WTC11 (cell line): ENCODE measurements around the gene PDE6G. TPM values are rescaled to one million over a fixed set of nuclear protein-coding genes. Genes with fewer than 3 reads are reported as not detected.
A peak's percentile ranks its signal among the peaks of the same experiment; 100 is the strongest.

Source experiments
- ATAC-seq: fragments of 200-7000 bp; cut with Tn5 transposase; 2 replicates; pipeline ENCODE4 v1.10.0; 2021; ENCODE audit warnings: mild to moderate bottlenecking, moderate library complexity
- CTCF ChIA-PET: fragments of 300-600 bp; sonication (Branson Sonifier 250); formaldehyde crosslinking; loops from one replicate; lab custom pipeline; 2021; ENCODE audit warnings: antibody characterized with exemption; lab: Charles Lee
- POLR2A ChIA-PET: fragments of 350-600 bp; sonication (Branson Sonifier 250); formaldehyde crosslinking; loops from one replicate; lab custom pipeline; 2021; ENCODE audit warnings: antibody characterized with exemption; lab: Charles Lee
- DNase-seq: peaks from one replicate; pipeline ENCODE4 v3.0.0; 2021; ENCODE audit warnings: low spot score
- H3K27ac Mint-ChIP-seq: 2 replicates; pipeline ENCODE4 v1.8.0; 2021; ENCODE audit warnings: mixed read lengths
- H3K27me3 Mint-ChIP-seq: 2 replicates; pipeline ENCODE4 v1.8.0; 2021; ENCODE audit warnings: low read depth, mild to moderate bottlenecking, moderate library complexity, mixed read lengths
- H3K36me3 Mint-ChIP-seq: 2 replicates; pipeline ENCODE4 v1.8.0; 2021; ENCODE audit warnings: mixed read lengths
- H3K4me1 Mint-ChIP-seq: 2 replicates; pipeline ENCODE4 v1.8.0; 2022; ENCODE audit warnings: mixed read lengths
- H3K4me3 Mint-ChIP-seq: 2 replicates; pipeline ENCODE4 v1.8.0; 2021; ENCODE audit warnings: mild to moderate bottlenecking, moderate library complexity, mixed read lengths
- H3K9me3 Mint-ChIP-seq: 2 replicates; pipeline ENCODE4 v1.8.0; 2021; ENCODE audit warnings: mixed read lengths
- CREB1 ChIP-seq: sonication (generic); formaldehyde crosslinking; IDR thresholded peaks from 2 replicates; pipeline ENCODE4 v1.8.0; 2023; ENCODE audit warnings: mild to moderate bottlenecking, missing genetic modification reagents
- ESRRA ChIP-seq: sonication (generic); formaldehyde crosslinking; IDR thresholded peaks from 2 replicates; pipeline ENCODE4 v1.8.1; 2022; ENCODE audit warnings: mild to moderate bottlenecking, missing genetic modification reagents, borderline replicate concordance
- ETV6 ChIP-seq: sonication (generic); formaldehyde crosslinking; IDR thresholded peaks from 2 replicates; pipeline ENCODE4 v1.8.1; 2022; ENCODE audit warnings: mild to moderate bottlenecking, missing genetic modification reagents
- JAZF1 ChIP-seq: fragments of 250-450 bp; sonication (Bioruptor Pico); IDR thresholded peaks from 2 replicates; pipeline ENCODE4 v1.9.0; 2021; ENCODE audit warnings: moderate library complexity, mild to moderate bottlenecking, inconsistent platforms
- JUN ChIP-seq: sonication (generic); formaldehyde crosslinking; IDR thresholded peaks from 2 replicates; pipeline ENCODE4 v1.8.0; 2023; ENCODE audit warnings: mild to moderate bottlenecking, missing genetic modification reagents
- NFATC4 ChIP-seq: fragments of 250-450 bp; sonication (Bioruptor Pico); IDR thresholded peaks from 2 replicates; pipeline ENCODE4 v1.9.0; 2021; ENCODE audit warnings: mild to moderate bottlenecking
- NR1H2 ChIP-seq: sonication (generic); formaldehyde crosslinking; IDR thresholded peaks from 2 replicates; pipeline ENCODE4 v1.9.0; 2021; ENCODE audit warnings: mild to moderate bottlenecking, moderate library complexity, missing genetic modification reagents
- RORB ChIP-seq: fragments of 250-450 bp; sonication (Bioruptor Pico); IDR thresholded peaks from 2 replicates; pipeline ENCODE4 v1.9.0; 2021; ENCODE audit warnings: mild to moderate bottlenecking
- SMAD4 ChIP-seq: sonication (generic); formaldehyde crosslinking; IDR thresholded peaks from 2 replicates; pipeline ENCODE4 v1.8.0; 2022; ENCODE audit warnings: mild to moderate bottlenecking, missing genetic modification reagents
- SP1 ChIP-seq: sonication (generic); formaldehyde crosslinking; conservative IDR thresholded peaks from 2 replicates; pipeline ENCODE4 v1.8.1; 2022; ENCODE audit warnings: missing genetic modification reagents
- TEAD1 ChIP-seq: sonication (generic); formaldehyde crosslinking; IDR thresholded peaks from 2 replicates; pipeline ENCODE4 v1.8.0; 2022; ENCODE audit warnings: mild to moderate bottlenecking, missing genetic modification reagents
- ZNF138 ChIP-seq: sonication (generic); formaldehyde crosslinking; conservative IDR thresholded peaks from 2 replicates; pipeline ENCODE4 v1.8.1; 2022; ENCODE audit warnings: mild to moderate bottlenecking, moderate library complexity, missing genetic modification reagents
- ZNF396 ChIP-seq: fragments of 250-450 bp; sonication (Bioruptor Pico); IDR thresholded peaks from 2 replicates; pipeline ENCODE4 v1.8.0; 2021; ENCODE audit warnings: mild to moderate bottlenecking, moderate library complexity, borderline replicate concordance
- ZNF671 ChIP-seq: fragments of 250-450 bp; sonication (Bioruptor Pico); IDR thresholded peaks from 2 replicates; pipeline ENCODE4 v1.8.0; 2021; ENCODE audit warnings: mild to moderate bottlenecking
- total RNA-seq: library from RNA; stranded (reverse); gene quantifications from 3 replicates; pipeline ENCODE4 v1.2.3, GENCODE V29; 2021
- TF ChIP-seq, protein P1 (sequence below): sonication (generic); formaldehyde crosslinking; IDR thresholded peaks from 2 replicates; pipeline ENCODE4 v1.8.1; 2023; ENCODE audit warnings: mild to moderate bottlenecking, missing genetic modification reagents
- TF ChIP-seq, protein P2 (sequence below): sonication (generic); formaldehyde crosslinking; IDR thresholded peaks from 2 replicates; pipeline ENCODE4 v1.8.1; 2023; ENCODE audit warnings: mild to moderate bottlenecking, missing genetic modification reagents
- TF ChIP-seq, protein P3 (sequence below): fragments of 250-450 bp; sonication (Bioruptor Pico); IDR thresholded peaks from 2 replicates; pipeline ENCODE4 v1.9.0; 2021; ENCODE audit warnings: moderate library complexity, mild to moderate bottlenecking, inconsistent platforms, borderline replicate concordance
- TF ChIP-seq, protein P4 (sequence below): sonication (generic); formaldehyde crosslinking; IDR thresholded peaks from 2 replicates; pipeline ENCODE4 v1.8.1; 2022; ENCODE audit warnings: missing genetic modification reagents, borderline replicate concordance
- TF ChIP-seq, protein P5 (sequence below): sonication (generic); formaldehyde crosslinking; IDR thresholded peaks from 2 replicates; pipeline ENCODE4 v1.8.0; 2022; ENCODE audit warnings: mild to moderate bottlenecking, missing genetic modification reagents

PDE6G gene
- total RNA-seq, 1 experiment from 2014 or later: 4.4 TPM

DNA sequence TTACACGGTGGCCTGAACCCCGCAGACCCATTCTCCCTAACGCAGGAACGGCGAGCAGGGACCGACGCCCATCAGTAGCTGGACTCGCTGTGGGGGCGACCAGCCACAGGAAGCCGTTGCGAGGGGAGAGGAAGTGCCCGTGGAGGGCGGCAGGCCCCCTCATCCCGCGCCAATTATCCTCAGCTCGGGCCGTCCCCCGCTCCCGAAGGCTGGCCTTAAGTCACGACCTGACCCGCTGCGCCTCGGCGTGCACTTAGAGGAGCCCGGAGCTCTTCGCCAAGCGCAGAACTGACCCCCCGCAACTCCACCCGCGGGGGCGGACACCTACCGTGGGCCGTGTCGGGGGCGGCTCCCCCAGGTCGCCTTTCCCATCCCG is 26.9 kb upstream of the PDE6G start:
- TF ChIP-seq, protein P1, sequence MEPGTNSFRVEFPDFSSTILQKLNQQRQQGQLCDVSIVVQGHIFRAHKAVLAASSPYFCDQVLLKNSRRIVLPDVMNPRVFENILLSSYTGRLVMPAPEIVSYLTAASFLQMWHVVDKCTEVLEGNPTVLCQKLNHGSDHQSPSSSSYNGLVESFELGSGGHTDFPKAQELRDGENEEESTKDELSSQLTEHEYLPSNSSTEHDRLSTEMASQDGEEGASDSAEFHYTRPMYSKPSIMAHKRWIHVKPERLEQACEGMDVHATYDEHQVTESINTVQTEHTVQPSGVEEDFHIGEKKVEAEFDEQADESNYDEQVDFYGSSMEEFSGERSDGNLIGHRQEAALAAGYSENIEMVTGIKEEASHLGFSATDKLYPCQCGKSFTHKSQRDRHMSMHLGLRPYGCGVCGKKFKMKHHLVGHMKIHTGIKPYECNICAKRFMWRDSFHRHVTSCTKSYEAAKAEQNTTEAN (CRISPR knock-in tag): 0 out of 2 replicates have a peak, but pooled peaks have one; percentile 35
- TF ChIP-seq TEAD1: no peak
- TF ChIP-seq, protein P2, sequence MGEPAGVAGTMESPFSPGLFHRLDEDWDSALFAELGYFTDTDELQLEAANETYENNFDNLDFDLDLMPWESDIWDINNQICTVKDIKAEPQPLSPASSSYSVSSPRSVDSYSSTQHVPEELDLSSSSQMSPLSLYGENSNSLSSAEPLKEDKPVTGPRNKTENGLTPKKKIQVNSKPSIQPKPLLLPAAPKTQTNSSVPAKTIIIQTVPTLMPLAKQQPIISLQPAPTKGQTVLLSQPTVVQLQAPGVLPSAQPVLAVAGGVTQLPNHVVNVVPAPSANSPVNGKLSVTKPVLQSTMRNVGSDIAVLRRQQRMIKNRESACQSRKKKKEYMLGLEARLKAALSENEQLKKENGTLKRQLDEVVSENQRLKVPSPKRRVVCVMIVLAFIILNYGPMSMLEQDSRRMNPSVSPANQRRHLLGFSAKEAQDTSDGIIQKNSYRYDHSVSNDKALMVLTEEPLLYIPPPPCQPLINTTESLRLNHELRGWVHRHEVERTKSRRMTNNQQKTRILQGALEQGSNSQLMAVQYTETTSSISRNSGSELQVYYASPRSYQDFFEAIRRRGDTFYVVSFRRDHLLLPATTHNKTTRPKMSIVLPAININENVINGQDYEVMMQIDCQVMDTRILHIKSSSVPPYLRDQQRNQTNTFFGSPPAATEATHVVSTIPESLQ (CRISPR knock-in tag): no peak
- Mint-ChIP-seq H3K27ac (no peak overlapping the region), H3K27me3 (no peaks in the 10 kb centered on the region; the same call in 1 of the 2 replicates), H3K4me3 (peak overlapping the region; percentile 86), H3K9me3 (no peaks in the 10 kb centered on the region), H3K36me3 (peaks cover 23% of the 10 kb centered on the region), H3K4me1 (peaks cover 12% of the 10 kb centered on the region)
- ChIA-PET POLR2A (interaction anchor here (0.8 to 1.2 kb wide), 5 partner anchors 11 to 354 kb away, joined by 3 to 6 read pairs (median 3); partner anchors contain the start of genes CCDC137, DCXR, MRPL12 and OXLD1), CTCF (interaction anchor here (0.9 to 2.7 kb wide), 7 partner anchors 8 to 186 kb away, joined by 5 to 15 read pairs (median 7); partner anchors contain the start of gene MRPL12)
- ATAC-seq: no peak
- DNase-seq: no peak

DNA sequence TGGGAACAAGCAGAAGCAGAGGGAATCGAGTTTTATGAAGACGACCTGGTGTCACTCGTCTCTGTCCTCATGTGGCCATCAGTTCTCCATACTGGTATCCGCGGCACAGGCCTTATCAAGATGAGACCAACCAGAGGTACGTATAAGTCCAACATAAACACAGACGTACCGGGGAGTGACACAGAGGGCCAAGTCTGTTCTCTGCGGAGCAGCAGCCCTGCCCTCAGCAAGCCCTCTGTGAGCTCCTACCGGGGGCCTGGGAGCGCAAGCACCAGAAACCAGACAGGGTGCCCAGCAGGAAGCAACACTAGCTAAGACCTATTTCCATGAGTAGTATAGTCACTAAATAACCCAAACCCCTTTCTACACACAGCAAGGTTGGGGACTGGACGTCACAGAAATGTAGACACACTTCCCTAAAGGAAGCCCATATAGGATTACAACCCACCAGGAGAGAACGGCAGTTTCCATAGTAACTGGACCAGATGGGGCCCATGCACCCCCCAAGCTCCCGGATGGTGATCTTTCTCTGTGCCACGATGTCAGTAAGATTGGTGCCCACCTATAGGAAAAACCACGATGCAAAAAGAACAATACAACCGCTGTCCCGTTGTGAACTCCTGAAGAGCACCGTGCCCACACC is 26.3 kb upstream of the PDE6G start:
- no peaks in the 10 kb centered on the region; the same call in 1 of the 2 replicates for H3K27me3 Mint-ChIP-seq
- peak overlapping the region; percentile 86 for H3K4me3 Mint-ChIP-seq
- H3K27ac Mint-ChIP-seq: peak overlapping the region; percentile 29
- ATAC-seq (no peak), DNase-seq (no peak)
- H3K4me1 Mint-ChIP-seq: peaks cover 12% of the 10 kb centered on the region
- POLR2A ChIA-PET: no interaction called here
- H3K9me3 Mint-ChIP-seq: no peaks in the 10 kb centered on the region
- peaks cover 23% of the 10 kb centered on the region for H3K36me3 Mint-ChIP-seq
- CTCF ChIA-PET: interaction anchor here (0.9 to 2.7 kb wide), 4 partner anchors 11 to 20 kb away, joined by 7 to 15 read pairs (median 10); partner anchors contain the start of gene MRPL12
- TF ChIP-seq NR1H2 (no peak), ZNF396 (CRISPR knock-in tag) (no peak), RORB (CRISPR knock-in tag) (no peak)
- TF ChIP-seq, protein P3, sequence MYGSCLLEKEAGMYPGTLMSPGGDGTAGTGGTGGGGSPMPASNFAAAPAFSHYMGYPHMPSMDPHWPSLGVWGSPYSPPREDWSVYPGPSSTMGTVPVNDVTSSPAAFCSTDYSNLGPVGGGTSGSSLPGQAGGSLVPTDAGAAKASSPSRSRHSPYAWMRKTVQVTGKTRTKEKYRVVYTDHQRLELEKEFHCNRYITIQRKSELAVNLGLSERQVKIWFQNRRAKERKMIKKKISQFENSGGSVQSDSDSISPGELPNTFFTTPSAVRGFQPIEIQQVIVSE (CRISPR knock-in tag): no peak

DNA sequence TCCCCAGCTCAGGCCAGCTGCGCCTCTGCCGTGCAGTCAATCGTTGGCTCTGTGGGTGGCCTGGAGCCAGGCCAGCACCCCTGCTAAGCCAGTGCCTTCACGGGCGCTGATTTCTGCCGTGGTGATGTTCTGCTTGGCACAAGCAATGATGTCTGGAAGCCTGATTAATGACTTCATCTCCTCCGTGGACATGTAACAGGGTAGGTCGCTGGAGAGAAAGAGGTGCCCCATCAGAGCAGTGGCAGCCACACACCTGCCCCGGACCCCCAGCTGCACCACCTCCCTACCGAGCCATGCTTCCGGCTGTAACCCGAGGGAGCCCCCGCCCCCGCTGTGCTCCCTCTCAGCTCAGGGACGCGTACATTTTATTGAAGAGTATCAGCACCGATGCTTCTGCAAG is 25.3 kb upstream of the PDE6G start:
- POLR2A ChIA-PET: no interaction called here
- no peak for ATAC-seq

DNA sequence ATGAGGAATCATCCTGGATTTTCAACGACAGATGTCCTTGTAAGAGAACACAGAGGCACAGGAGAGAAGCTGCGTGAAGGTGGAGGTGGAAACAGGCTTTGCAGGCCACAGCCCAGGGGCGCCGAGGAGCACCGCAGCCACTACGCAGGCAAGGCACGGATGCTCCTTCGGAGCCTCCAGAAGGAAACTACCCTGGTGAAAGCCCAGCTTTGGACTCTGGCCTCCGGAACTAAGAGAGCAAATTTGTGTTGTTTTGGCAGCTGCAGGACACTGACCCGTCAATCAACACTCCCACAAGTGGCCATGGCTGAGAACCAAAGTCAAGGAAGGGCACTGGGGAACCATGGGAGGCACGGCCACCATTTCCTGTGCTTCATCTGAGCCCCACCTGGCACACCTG is 23.8 kb upstream of the PDE6G start:
- Mint-ChIP-seq H3K4me1 (peaks cover 12% of the 10 kb centered on the region), H3K36me3 (peaks cover 5% of the 10 kb centered on the region), H3K27me3 (no peaks in the 10 kb centered on the region; the same call in 1 of the 2 replicates), H3K4me3 (no peak overlapping the region), H3K9me3 (no peaks in the 10 kb centered on the region), H3K27ac (no peak overlapping the region; the same call in 1 of the 2 replicates)
- no peak for ATAC-seq
- POLR2A ChIA-PET: interaction anchor here (1.4 kb wide), 1 partner anchor 23 kb away, joined by 3 read pairs; the partner anchor contains the start of gene MRPL12
- CTCF ChIA-PET: interaction anchor here (0.8 kb wide), 1 partner anchor 22 kb away, joined by 3 read pairs; the partner anchor contains the start of gene MRPL12
- no peak for DNase-seq
- no peak for TF ChIP-seq NFATC4
- no peak for TF ChIP-seq CREB1 (CRISPR knock-in tag)
- TF ChIP-seq SP1: no peak
- TF ChIP-seq SMAD4 (CRISPR knock-in tag): no peak
- TF ChIP-seq ZNF138 (CRISPR knock-in tag): no peak
- no peak for TF ChIP-seq ETV6
- TF ChIP-seq ZNF671: no peak
- TF ChIP-seq, protein P2 (CRISPR knock-in tag): no peak
- TF ChIP-seq, protein P4, sequence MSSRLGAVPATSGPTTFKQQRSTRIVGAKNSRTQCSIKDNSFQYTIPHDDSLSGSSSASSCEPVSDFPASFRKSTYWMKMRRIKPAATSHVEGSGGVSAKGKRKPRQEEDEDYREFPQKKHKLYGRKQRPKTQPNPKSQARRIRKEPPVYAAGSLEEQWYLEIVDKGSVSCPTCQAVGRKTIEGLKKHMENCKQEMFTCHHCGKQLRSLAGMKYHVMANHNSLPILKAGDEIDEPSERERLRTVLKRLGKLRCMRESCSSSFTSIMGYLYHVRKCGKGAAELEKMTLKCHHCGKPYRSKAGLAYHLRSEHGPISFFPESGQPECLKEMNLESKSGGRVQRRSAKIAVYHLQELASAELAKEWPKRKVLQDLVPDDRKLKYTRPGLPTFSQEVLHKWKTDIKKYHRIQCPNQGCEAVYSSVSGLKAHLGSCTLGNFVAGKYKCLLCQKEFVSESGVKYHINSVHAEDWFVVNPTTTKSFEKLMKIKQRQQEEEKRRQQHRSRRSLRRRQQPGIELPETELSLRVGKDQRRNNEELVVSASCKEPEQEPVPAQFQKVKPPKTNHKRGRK (CRISPR knock-in tag): no peak

More for the DNA sequence above, 25.3 kb upstream of the PDE6G start:
- H3K9me3 Mint-ChIP-seq: no peaks in the 10 kb centered on the region
- CTCF ChIA-PET: no interaction called here
- H3K36me3 Mint-ChIP-seq: peaks cover 14% of the 10 kb centered on the region
- no peak overlapping the region for H3K4me3 Mint-ChIP-seq
- no peak for DNase-seq
- no peaks in the 10 kb centered on the region; the same call in 1 of the 2 replicates for H3K27me3 Mint-ChIP-seq
- H3K27ac Mint-ChIP-seq: no peak overlapping the region
- peaks cover 12% of the 10 kb centered on the region for H3K4me1 Mint-ChIP-seq
- TF ChIP-seq, protein P3 (CRISPR knock-in tag): no peak
- TF ChIP-seq JUN (CRISPR knock-in tag) (no peak), ESRRA (CRISPR knock-in tag) (no peak), ETV6 (no peak), JAZF1 (CRISPR knock-in tag) (no peak)
- TF ChIP-seq, protein P5, sequence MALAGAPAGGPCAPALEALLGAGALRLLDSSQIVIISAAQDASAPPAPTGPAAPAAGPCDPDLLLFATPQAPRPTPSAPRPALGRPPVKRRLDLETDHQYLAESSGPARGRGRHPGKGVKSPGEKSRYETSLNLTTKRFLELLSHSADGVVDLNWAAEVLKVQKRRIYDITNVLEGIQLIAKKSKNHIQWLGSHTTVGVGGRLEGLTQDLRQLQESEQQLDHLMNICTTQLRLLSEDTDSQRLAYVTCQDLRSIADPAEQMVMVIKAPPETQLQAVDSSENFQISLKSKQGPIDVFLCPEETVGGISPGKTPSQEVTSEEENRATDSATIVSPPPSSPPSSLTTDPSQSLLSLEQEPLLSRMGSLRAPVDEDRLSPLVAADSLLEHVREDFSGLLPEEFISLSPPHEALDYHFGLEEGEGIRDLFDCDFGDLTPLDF (CRISPR knock-in tag): no peak
